Astrocyte (in vitro differentiated cells and primary cell): ENCODE results near the gene KIF1A. TPM values are rescaled to one million over a fixed set of nuclear protein-coding genes. Genes with fewer than 3 reads are reported as not detected.
"Not testable (repeated sequence)": the region's sequence is repeated elsewhere in the genome, so short reads cannot be mapped to it uniquely, and the experiment has no call there.

Experiments
- DNase-seq: peaks from one replicate; pipeline ENCODE4 v3.0.0-alpha.2; 2010; ENCODE audit warnings: low read depth
- FAIRE-seq: peaks from 2 replicates; lab custom pipeline; 2011; peaks lifted over from hg19 to GRCh38; lab: Jason Lieb, UNC
- H2AFZ ChIP-seq: 2 replicates; pipeline ENCODE4 v1.6.0; 2012; ENCODE audit warnings: low read depth, low read length, inconsistent platforms
- H3K27ac ChIP-seq: 2 replicates; pipeline ENCODE4 v1.5.1; 2011; ENCODE audit warnings: low read depth, low read length, inconsistent platforms
- H3K27me3 ChIP-seq: 2 replicates; pipeline ENCODE4 v1.6.0; 2011; ENCODE audit warnings: low read length, inconsistent platforms; ENCODE audit not compliant: insufficient read depth
- H3K36me3 ChIP-seq: 2 replicates; pipeline ENCODE4 v1.5.1; 2011; ENCODE audit warnings: low read length, inconsistent platforms; ENCODE audit not compliant: insufficient read depth
- H3K4me1 ChIP-seq: 2 replicates; pipeline ENCODE4 v1.5.1; 2011; ENCODE audit warnings: low read length, inconsistent platforms; ENCODE audit not compliant: insufficient read depth
- H3K4me2 ChIP-seq: 2 replicates; pipeline ENCODE4 v1.6.0; 2012; ENCODE audit warnings: low read length, inconsistent platforms
- H3K4me3 ChIP-seq: 2 replicates; pipeline ENCODE4 v1.5.1; 2011; ENCODE audit warnings: low read depth, mild to moderate bottlenecking, low read length, inconsistent platforms; ENCODE audit not compliant: insufficient read depth
- H3K79me2 ChIP-seq: 2 replicates; pipeline ENCODE4 v1.6.0; 2012; ENCODE audit warnings: mild to moderate bottlenecking, low read length, inconsistent platforms; ENCODE audit not compliant: insufficient read depth
- H3K9ac ChIP-seq: 2 replicates; pipeline ENCODE4 v1.6.0; 2012; ENCODE audit warnings: mild to moderate bottlenecking, low read length, inconsistent platforms
- H3K9me3 ChIP-seq: 2 replicates; pipeline ENCODE4 v1.5.1; 2012; ENCODE audit warnings: low read depth, mild to moderate bottlenecking, low read length, inconsistent platforms; ENCODE audit not compliant: insufficient read depth
- H4K20me1 ChIP-seq: 2 replicates; pipeline ENCODE4 v1.6.0; 2012; ENCODE audit warnings: low read length, inconsistent platforms; ENCODE audit not compliant: insufficient read depth
- H3K27ac Mint-ChIP-seq: one replicate; pipeline ENCODE4 v1.8.0; 2021; ENCODE audit warnings: mild to moderate bottlenecking, mixed read lengths; ENCODE audit not compliant: unreplicated experiment
- H3K27me3 Mint-ChIP-seq: one replicate; pipeline ENCODE4 v1.8.0; 2021; ENCODE audit warnings: low read depth, mixed read lengths; ENCODE audit not compliant: unreplicated experiment
- H3K36me3 Mint-ChIP-seq: one replicate; pipeline ENCODE4 v1.8.0; 2021; ENCODE audit warnings: low read depth, mixed read lengths; ENCODE audit not compliant: unreplicated experiment
- H3K4me1 Mint-ChIP-seq: one replicate; pipeline ENCODE4 v1.8.0; 2021; ENCODE audit warnings: low read depth, mixed read lengths; ENCODE audit not compliant: unreplicated experiment
- H3K4me3 Mint-ChIP-seq: one replicate; pipeline ENCODE4 v1.8.0; 2021; ENCODE audit warnings: mild to moderate bottlenecking, moderate library complexity, mixed read lengths; ENCODE audit not compliant: unreplicated experiment
- H3K9me3 Mint-ChIP-seq: one replicate; pipeline ENCODE4 v1.8.0; 2021; ENCODE audit warnings: mild to moderate bottlenecking, mixed read lengths; ENCODE audit not compliant: unreplicated experiment
- CTCF ChIP-seq: IDR thresholded peaks from 2 replicates; pipeline ENCODE4 v1.5.1; 2011; ENCODE audit warnings: low read depth, mild to moderate bottlenecking, inconsistent platforms, low read length, moderate library complexity; ENCODE audit not compliant: insufficient read depth
- EZH2 ChIP-seq: IDR thresholded peaks from 2 replicates; pipeline ENCODE4 v1.6.1; 2012; ENCODE audit warnings: mild to moderate bottlenecking, low read length, inconsistent platforms; ENCODE audit not compliant: insufficient read depth
- total RNA-seq: library from RNA; stranded (reverse); gene quantifications from 2 replicates; pipeline ENCODE4 v1.2.1, GENCODE V29; 2021

Gene KIF1A
- total RNA-seq, 1 donor from 2014 or later = 51.2 TPM

- H3K4me3 Mint-ChIP-seq = no peak overlapping the region
These were observed 38.4 kb downstream of the KIF1A start for GRCh38 chr2:240781471-240782220.

GRCh38 chr2:240780023-240780700 is 39.9 kb downstream of the KIF1A start:
- Histone ChIP-seq H3K4me3 (no peak overlapping the region), H3K36me3 (no peaks in the 10 kb centered on the region), H4K20me1 (no peaks in the 10 kb centered on the region), H3K9me3 (no peaks in the 10 kb centered on the region), H3K27ac (no peak overlapping the region), H3K27me3 (no peaks in the 10 kb centered on the region), H3K79me2 (no peaks in the 10 kb centered on the region), H3K4me2 (no peak overlapping the region), H3K9ac (no peak overlapping the region), H2AFZ (no peak overlapping the region), H3K4me1 (no peaks in the 10 kb centered on the region)
- Mint-ChIP-seq H3K9me3 (no peaks in the 10 kb centered on the region), H3K4me3 (no peak overlapping the region), H3K36me3 (no peaks in the 10 kb centered on the region), H3K4me1 (no peaks in the 10 kb centered on the region), H3K27me3 (peaks cover 4% of the 10 kb centered on the region), H3K27ac (no peak overlapping the region)
- no peak for FAIRE-seq
- no peak for TF ChIP-seq CTCF
- no peak for TF ChIP-seq EZH2
- DNase-seq = no peak

More at GRCh38 chr2:240781471-240782220, 38.4 kb downstream of the KIF1A start:
- FAIRE-seq (no peak), DNase-seq (no peak)
- Mint-ChIP-seq H3K27me3 (peaks cover under 1% of the 10 kb centered on the region), H3K27ac (no peak overlapping the region), H3K9me3 (no peaks in the 10 kb centered on the region), H3K4me1 (no peaks in the 10 kb centered on the region), H3K36me3 (no peaks in the 10 kb centered on the region)
- H3K36me3 ChIP-seq = no peaks in the 10 kb centered on the region
- H3K27ac ChIP-seq = no peak overlapping the region
- H2AFZ ChIP-seq = no peak overlapping the region
- H4K20me1 ChIP-seq = no peaks in the 10 kb centered on the region
- no peaks in the 10 kb centered on the region for H3K4me1 ChIP-seq
- H3K9ac ChIP-seq = no peak overlapping the region
- no peak overlapping the region for H3K4me2 ChIP-seq
- no peak for TF ChIP-seq EZH2
- no peak for TF ChIP-seq CTCF
- no peaks in the 10 kb centered on the region for H3K27me3 ChIP-seq
- no peaks in the 10 kb centered on the region for H3K79me2 ChIP-seq
- H3K9me3 ChIP-seq = no peaks in the 10 kb centered on the region
- H3K4me3 ChIP-seq = no peak overlapping the region

GRCh38 chr2:240779250-240779832 is 40.7 kb downstream of the KIF1A start:
- H3K4me3 Mint-ChIP-seq, H3K27ac Mint-ChIP-seq, FAIRE-seq, H3K9me3 Mint-ChIP-seq, H3K4me3 ChIP-seq, H3K4me1 ChIP-seq, H2AFZ ChIP-seq, H3K36me3 Mint-ChIP-seq, H4K20me1 ChIP-seq, H3K9ac ChIP-seq, H3K27ac ChIP-seq, H3K79me2 ChIP-seq, H3K4me2 ChIP-seq, H3K36me3 ChIP-seq, H3K27me3 ChIP-seq, H3K9me3 ChIP-seq, H3K27me3 Mint-ChIP-seq, DNase-seq, H3K4me1 Mint-ChIP-seq: not testable (repeated sequence)
